ENCODE results near the gene SSMEM1.

SSMEM1 gene

DNA sequence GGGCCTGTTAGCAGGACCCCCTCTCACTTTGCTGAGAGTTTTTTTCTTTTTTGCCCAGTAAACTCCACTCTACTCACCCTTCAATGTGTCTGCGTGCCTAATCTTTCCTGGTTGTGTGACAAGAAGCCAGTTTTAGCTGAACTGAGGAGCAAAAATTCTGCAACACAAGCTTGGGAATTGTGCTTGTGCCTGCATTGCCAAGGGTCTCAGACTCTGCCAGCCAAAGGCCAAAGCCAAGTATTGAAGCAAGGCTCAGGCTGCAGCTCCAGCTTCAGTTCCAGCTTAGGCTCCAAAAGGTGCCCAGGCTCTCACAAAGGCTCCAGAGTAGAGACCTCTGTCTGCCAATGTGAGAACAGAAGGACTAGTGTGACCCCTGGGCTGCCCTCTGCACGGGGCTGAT, 54.8 kb downstream of the SSMEM1 start:
- no peak for DNase-seq (ENCODE audit: insufficient read length)
- no peak for TF ChIP-seq POLR2A (IDR thresholded peaks at IDR 0.05; ENCODE audit: low read depth, low read length)
- TF ChIP-seq TAF1 (IDR thresholded peaks at IDR 0.05; ENCODE audit: borderline replicate concordance, low read depth, low read length): no peak
- TF ChIP-seq POLR2AphosphoS5 (IDR thresholded peaks at IDR 0.05; ENCODE audit: low read depth, low read length): no peak
- FAIRE-seq: no peak

DNA sequence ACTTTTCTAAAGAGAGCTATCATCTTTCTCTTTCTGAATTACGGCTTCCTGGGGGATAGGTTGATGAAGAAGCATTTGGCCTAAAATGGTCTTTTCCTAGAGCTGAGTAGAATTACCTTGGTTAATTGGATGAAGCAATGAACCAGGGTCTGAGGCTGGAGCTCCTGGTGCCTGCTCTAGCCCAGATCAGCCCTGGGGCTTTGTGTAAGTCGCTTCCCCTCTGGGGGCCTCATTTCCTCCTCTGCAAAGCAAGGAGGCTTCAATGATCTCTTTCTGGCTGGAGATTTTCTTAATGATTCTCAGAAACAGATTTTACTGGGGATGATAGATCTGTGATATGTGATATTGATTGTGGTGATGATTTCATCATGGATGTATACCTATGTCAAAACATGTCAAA, 55.5 kb downstream of the SSMEM1 start:
- FAIRE-seq (no peak), DNase-seq (ENCODE audit: insufficient read length) (no peak)
- TF ChIP-seq POLR2A (IDR thresholded peaks at IDR 0.05; ENCODE audit: low read depth, low read length) (no peak), POLR2AphosphoS5 (IDR thresholded peaks at IDR 0.05; ENCODE audit: low read depth, low read length) (no peak), TAF1 (IDR thresholded peaks at IDR 0.05; ENCODE audit: borderline replicate concordance, low read depth, low read length) (no peak)
